NCI-H1105 treated with DMSO at 0.1 percent for 48 hours (cell line): ENCODE data around the gene TUSC2.
"Not testable (repeated sequence)": the region's sequence is repeated elsewhere in the genome, so short reads cannot be mapped to it uniquely, and the experiment has no call there.

Experiments used
- DNase-seq: peaks from one replicate; lab custom pipeline; 2025; lab: John Stamatoyannopoulos, UW

The TUSC2 gene

GRCh38 chr3:50294089-50294488, 33.9 kb downstream of the TUSC2 start:
- DNase-seq, result no peak

DNA sequence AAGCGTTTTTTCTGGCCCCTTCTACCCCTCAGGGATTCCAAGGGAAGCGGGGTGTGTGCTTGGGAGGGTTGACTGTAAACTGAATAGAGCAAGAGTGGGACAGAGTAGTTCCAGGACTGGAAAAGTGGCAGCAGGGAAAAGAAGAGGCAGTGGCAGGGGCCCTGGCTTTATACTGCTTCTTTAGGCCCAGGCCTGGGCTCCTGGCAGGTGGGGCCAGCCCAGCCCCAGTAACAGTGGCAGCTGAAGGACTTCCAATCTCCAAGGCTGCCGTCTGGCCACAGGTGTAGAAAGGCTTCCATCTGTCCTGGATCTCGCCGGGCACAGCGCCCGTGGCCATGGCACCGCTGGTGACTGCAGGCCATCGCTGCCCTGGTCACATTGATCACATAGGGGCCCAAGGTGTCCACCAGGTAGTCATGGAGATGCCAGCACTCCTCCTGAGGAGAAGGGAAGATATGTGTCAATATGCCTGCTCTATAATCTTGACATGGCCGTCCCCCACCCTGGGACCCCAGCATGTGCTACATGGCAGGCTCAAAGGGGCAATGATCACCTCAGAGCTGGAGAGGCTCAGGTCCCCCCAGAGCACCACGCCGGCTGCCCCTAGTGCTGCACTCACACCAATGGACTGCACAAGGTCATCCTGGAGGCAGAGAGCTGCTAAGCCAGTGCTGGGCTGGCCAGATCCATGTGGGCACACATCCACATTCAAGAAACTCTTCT, 34.8 kb downstream of the TUSC2 start:
- no peak for DNase-seq

- DNase-seq, result peak; percentile 89
Observed at GRCh38 chr3:50292159-50293078, 35.6 kb downstream of the TUSC2 start, which contains the start of gene IFRD2. TSS of gene IFRD2 (minus strand) at chr3:50292429. CDS start at chr3:50292274, 155 bp downstream.

DNA sequence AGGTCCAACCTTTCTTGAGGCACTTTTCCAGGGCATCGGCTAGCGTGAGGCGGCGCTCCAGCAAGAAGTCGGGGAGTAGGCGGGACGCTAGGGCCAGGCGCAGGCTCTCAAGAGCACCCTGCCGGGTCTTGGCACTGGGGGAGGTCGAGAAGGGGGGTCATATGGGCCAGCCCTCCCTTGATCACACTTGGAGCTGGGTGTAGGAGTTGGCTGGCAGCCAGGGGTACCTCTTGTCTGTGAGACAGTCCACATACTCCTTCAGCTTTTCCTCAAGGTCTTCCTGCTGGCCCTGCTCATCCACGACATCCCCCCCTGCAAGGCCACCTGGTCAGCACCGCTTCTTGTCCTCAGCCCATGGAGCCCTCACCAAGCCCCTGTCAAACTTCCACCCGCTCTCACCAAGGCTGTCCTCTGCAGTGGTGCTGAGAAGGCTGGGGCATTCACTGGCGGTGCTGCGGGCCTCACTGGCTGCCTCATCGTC, 37.8 kb downstream of the TUSC2 start:
- no peak for DNase-seq

- DNase-seq, result no peak
Observed at GRCh38 chr3:50289130-50289529, 38.9 kb downstream of the TUSC2 start.

- DNase-seq, result no peak
Observed at GRCh38 chr3:50288387-50289007, 39.5 kb downstream of the TUSC2 start.

DNA sequence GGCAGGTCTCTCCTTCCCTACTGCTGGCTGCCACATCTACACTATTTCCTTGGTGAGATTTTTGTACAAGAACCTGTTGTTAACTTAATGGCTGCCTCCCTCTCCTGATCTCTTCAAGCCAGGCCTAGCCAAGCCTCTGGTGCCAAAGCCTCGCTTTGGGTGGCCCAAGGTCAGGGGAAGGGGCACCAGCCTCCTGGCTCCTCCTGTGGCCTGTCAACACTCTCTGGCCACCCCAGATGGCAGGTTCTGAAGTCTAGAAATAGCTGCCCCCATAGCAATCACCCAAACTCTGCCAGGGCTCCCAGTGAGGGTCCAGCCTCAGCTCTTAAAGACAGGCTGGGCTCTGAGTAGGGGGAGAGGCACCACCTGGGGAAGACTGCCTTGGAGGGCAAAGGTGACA, 40.8 kb downstream of the TUSC2 start:
- DNase-seq, result no peak

- DNase-seq, result no peak
Observed at GRCh38 chr3:50286322-50287227, 41.4 kb downstream of the TUSC2 start.

DNA sequence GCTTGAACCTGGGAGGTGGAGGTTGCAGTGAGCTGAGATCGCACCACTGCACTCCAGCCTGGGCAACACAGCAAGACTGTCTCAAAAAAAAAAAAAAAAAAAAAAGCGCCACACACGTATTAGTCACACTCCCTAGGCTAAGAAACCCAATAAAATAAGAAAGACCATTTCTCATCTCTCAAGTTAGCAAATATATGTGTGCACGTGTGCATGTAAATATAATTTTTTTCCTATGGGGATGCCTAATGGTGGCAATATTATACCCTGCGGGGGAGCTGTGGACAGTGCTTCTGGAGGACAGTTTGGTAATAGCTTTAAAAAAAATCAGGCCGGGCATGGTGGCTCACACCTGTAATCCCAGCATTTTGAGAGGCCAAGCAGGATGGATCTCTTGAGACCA, 43.9 kb downstream of the TUSC2 start:
- DNase-seq, result not testable (repeated sequence)

- no peak for DNase-seq
Observed at GRCh38 chr3:50279255-50280016, 48.6 kb downstream of the TUSC2 start.

DNA sequence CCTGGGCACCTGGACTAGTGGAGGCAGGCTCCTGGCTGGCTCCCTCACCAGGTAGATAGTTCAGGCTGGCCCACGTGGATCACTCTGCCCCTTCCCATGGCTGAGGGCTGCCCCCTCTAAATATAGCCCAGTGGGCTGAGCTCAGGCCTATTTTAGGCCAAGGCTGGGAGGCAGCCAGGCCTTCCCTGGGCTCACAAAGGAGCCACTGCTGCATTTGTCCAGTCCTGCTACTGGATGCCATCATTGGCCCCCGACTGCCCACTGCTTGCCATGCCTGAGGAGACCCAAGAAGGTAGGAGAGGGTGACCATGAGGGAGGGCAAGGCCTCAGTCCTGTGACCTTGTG, 49.2 kb downstream of the TUSC2 start, which contains the start of gene LSMEM2:
Gene LSMEM2 (plus strand): TSS at position 208 of the 345 bp plus-strand sequence. CDS start 27 bp downstream, at position 235.
- DNase-seq, result no peak

DNA sequence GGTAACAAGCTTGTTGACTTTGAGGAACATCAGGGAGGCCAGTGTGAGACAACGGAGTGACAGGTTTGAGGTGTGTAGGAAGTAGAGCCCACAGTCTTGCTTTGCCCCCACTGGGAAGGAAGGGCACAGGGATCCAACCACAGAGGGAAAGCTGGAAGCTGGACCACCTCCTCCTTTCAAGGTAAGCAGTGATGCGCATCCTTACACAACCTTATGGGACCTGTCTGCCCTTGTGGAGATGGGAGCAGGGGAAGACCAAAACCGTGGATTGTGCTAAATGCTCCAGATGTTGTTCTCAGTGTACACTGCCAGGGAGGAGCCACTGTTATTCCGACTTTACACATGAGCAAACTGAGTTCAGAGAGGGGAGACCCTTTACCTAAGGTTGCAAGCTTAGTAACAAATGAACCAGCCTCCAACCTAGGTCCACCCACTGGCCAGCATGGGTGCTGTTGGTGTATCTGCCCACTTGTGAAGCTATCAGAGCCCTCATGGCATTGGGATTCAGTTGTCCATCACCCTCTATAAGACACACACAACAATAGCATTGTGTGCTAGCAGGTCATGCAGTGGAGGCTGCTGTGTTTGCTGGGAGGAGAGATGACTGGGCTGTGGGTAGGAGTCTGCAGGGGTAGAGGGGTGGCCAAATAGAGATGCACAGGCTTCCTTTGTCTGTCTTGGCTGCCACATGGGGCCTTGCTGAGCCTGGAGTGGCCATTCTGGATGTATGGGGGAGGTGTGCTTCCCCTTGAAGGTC, 49.7 kb downstream of the TUSC2 start:
- DNase-seq, result no peak

DNA sequence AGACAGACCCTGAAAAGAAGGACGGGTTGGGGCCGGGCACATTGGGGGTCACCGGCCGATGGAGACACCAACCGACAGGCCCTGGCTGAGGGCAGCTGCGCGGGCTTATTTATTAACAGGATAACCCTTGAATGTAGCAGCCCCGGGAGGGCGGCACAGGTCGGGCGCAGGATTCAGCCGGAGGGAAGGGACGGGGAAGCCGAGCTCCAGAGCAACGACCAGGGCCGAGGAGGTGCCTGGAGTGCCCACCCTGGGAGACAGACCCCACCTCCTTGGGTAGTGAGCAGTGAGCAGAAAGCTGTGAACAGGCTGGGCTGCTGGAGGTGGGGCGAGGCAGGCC, 51.3 kb downstream of the TUSC2 start:
- DNase-seq, result no peak

GRCh38 chr3:50275996-50276761, 51.8 kb downstream of the TUSC2 start:
- no peak for DNase-seq

DNA sequence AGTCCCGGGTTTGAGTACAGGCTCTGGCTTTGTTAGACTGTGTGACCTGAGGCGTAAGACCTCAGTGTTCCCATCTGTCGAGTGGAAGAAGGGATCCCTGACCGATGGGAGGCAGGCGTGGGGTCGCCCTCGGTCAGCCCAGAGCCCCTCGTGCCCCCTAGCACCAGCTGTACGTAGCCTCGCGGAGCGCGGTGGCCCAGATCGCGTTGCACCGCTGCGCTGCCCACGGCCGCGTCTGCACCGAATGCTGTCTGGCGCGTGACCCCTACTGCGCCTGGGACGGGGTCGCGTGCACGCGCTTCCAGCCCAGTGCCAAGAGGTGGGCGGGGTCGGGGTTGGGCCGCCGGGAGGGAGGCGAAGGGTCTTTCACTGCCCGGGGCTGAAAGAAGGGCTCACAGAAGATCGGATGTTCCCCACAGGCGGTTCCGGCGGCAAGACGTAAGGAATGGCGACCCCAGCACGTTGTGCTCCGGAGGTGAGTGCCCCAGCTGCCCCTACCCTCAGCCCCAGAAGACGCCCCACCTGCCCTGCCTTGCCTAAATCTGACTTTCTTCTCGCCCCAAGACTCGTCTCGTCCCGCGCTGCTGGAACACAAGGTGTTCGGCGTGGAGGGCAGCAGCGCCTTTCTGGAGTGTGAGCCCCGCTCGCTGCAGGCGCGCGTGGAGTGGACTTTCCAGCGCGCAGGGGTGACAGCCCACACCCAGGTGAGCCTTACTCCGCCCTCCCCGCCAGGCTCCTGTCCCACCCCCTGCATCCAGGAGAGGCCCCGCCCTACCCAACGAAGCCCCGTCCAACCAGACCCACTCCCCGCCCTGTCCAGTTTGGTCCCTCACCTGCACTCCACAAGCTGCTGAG, 52.7 kb downstream of the TUSC2 start:
- DNase-seq, result no peak
